IPS-15b (cell line): ENCODE results near the gene IGFBP5.

Experiments
- H3K27me3 ChIP-seq: one replicate; pipeline ENCODE4 v1.6.1; 2013; ENCODE audit warnings: low read length; ENCODE audit not compliant: control insufficient read depth, insufficient read depth
- H3K36me3 ChIP-seq: one replicate; pipeline ENCODE4 v1.6.1; 2013; ENCODE audit warnings: low read length; ENCODE audit not compliant: control insufficient read depth, insufficient read depth
- H3K4me1 ChIP-seq: one replicate; pipeline ENCODE4 v1.6.1; 2013; ENCODE audit warnings: mild to moderate bottlenecking, low read length; ENCODE audit not compliant: control insufficient read depth, insufficient read depth
- H3K4me3 ChIP-seq: one replicate; pipeline ENCODE4 v1.5.1; 2013; ENCODE audit warnings: low read depth, low read length
- H3K9ac ChIP-seq: one replicate; pipeline ENCODE4 v1.6.1; 2013; ENCODE audit warnings: low read depth, mild to moderate bottlenecking, low read length
- H3K9me3 ChIP-seq: one replicate; pipeline ENCODE4 v1.6.1; 2013; ENCODE audit warnings: mild to moderate bottlenecking, low read length; ENCODE audit not compliant: control insufficient read depth, insufficient read depth

The IGFBP5 gene

GRCh38 chr2:216713691-216714336 is 18.5 kb upstream of the IGFBP5 start:
- no peak overlapping the region for H3K9ac ChIP-seq
- no peaks in the 10 kb centered on the region for H3K36me3 ChIP-seq
- no peaks in the 10 kb centered on the region for H3K4me1 ChIP-seq
- no peaks in the 10 kb centered on the region for H3K27me3 ChIP-seq
- no peaks in the 10 kb centered on the region for H3K9me3 ChIP-seq
- no peak overlapping the region for H3K4me3 ChIP-seq

GRCh38 chr2:216711348-216711747 is 16.0 kb upstream of the IGFBP5 start:
- H3K4me3 ChIP-seq = no peak overlapping the region

GRCh38 chr2:216710551-216711301 is 15.4 kb upstream of the IGFBP5 start:
- Histone ChIP-seq H3K9ac (no peak overlapping the region), H3K9me3 (no peaks in the 10 kb centered on the region), H3K4me1 (no peaks in the 10 kb centered on the region), H3K36me3 (no peaks in the 10 kb centered on the region), H3K27me3 (no peaks in the 10 kb centered on the region), H3K4me3 (no peak overlapping the region)

More at GRCh38 chr2:216711348-216711747, 16.0 kb upstream of the IGFBP5 start:
- H3K9me3 ChIP-seq = no peaks in the 10 kb centered on the region
- H3K4me1 ChIP-seq = no peaks in the 10 kb centered on the region
- H3K9ac ChIP-seq = no peak overlapping the region
- H3K27me3 ChIP-seq = no peaks in the 10 kb centered on the region
- H3K36me3 ChIP-seq = no peaks in the 10 kb centered on the region

- no peaks in the 10 kb centered on the region for H3K36me3 ChIP-seq
- H3K9ac ChIP-seq = no peak overlapping the region
- H3K4me1 ChIP-seq = no peaks in the 10 kb centered on the region
- no peaks in the 10 kb centered on the region for H3K9me3 ChIP-seq
- peaks cover 2% of the 10 kb centered on the region for H3K27me3 ChIP-seq
- no peak overlapping the region for H3K4me3 ChIP-seq
Observed at GRCh38 chr2:216702756-216703155, 7.4 kb upstream of the IGFBP5 start.

- Histone ChIP-seq H3K27me3 (peaks cover 8% of the 10 kb centered on the region), H3K4me3 (no peak overlapping the region), H3K9me3 (no peaks in the 10 kb centered on the region), H3K9ac (no peak overlapping the region), H3K36me3 (no peaks in the 10 kb centered on the region), H3K4me1 (no peaks in the 10 kb centered on the region)
Observed at GRCh38 chr2:216701544-216701943, 6.2 kb upstream of the IGFBP5 start.

- Histone ChIP-seq H3K27me3 (peaks cover 16% of the 10 kb centered on the region), H3K9me3 (no peaks in the 10 kb centered on the region), H3K4me3 (no peak overlapping the region), H3K36me3 (no peaks in the 10 kb centered on the region), H3K9ac (no peak overlapping the region), H3K4me1 (peaks cover 1% of the 10 kb centered on the region)
Observed at GRCh38 chr2:216700781-216701180, 5.4 kb upstream of the IGFBP5 start.

- no peaks in the 10 kb centered on the region for H3K36me3 ChIP-seq
- H3K27me3 ChIP-seq = peaks cover 20% of the 10 kb centered on the region
- H3K9ac ChIP-seq = no peak overlapping the region
- H3K4me3 ChIP-seq = no peak overlapping the region
- peaks cover 4% of the 10 kb centered on the region for H3K4me1 ChIP-seq
- H3K9me3 ChIP-seq = no peaks in the 10 kb centered on the region
Observed at GRCh38 chr2:216700088-216700567, 4.8 kb upstream of the IGFBP5 start.

GRCh38 chr2:216698895-216699294 is 3.5 kb upstream of the IGFBP5 start:
- peaks cover 29% of the 10 kb centered on the region for H3K27me3 ChIP-seq
- H3K9ac ChIP-seq = no peak overlapping the region
- H3K9me3 ChIP-seq = no peaks in the 10 kb centered on the region
- no peak overlapping the region for H3K4me3 ChIP-seq
- H3K36me3 ChIP-seq = no peaks in the 10 kb centered on the region
- H3K4me1 ChIP-seq = peaks cover 4% of the 10 kb centered on the region

GRCh38 chr2:216698293-216698692 is 2.9 kb upstream of the IGFBP5 start:
- Histone ChIP-seq H3K4me3 (no peak overlapping the region), H3K36me3 (no peaks in the 10 kb centered on the region), H3K9me3 (no peaks in the 10 kb centered on the region), H3K4me1 (peaks cover 4% of the 10 kb centered on the region), H3K9ac (no peak overlapping the region), H3K27me3 (peaks cover 31% of the 10 kb centered on the region)

- Histone ChIP-seq H3K9me3 (no peaks in the 10 kb centered on the region), H3K27me3 (peaks cover 31% of the 10 kb centered on the region), H3K9ac (no peak overlapping the region), H3K4me3 (no peak overlapping the region), H3K36me3 (no peaks in the 10 kb centered on the region), H3K4me1 (peaks cover 4% of the 10 kb centered on the region)
Observed at GRCh38 chr2:216696751-216697560, 1.6 kb upstream of the IGFBP5 start.

- Histone ChIP-seq H3K9me3 (no peaks in the 10 kb centered on the region), H3K4me3 (no peak overlapping the region), H3K9ac (no peak overlapping the region), H3K4me1 (peaks cover 4% of the 10 kb centered on the region), H3K36me3 (no peaks in the 10 kb centered on the region), H3K27me3 (peaks cover 33% of the 10 kb centered on the region)
Observed at GRCh38 chr2:216696321-216696720, 972 bp upstream of the IGFBP5 start.
